ENCODE measurements around the gene GIT1.

The GIT1 gene

DNA sequence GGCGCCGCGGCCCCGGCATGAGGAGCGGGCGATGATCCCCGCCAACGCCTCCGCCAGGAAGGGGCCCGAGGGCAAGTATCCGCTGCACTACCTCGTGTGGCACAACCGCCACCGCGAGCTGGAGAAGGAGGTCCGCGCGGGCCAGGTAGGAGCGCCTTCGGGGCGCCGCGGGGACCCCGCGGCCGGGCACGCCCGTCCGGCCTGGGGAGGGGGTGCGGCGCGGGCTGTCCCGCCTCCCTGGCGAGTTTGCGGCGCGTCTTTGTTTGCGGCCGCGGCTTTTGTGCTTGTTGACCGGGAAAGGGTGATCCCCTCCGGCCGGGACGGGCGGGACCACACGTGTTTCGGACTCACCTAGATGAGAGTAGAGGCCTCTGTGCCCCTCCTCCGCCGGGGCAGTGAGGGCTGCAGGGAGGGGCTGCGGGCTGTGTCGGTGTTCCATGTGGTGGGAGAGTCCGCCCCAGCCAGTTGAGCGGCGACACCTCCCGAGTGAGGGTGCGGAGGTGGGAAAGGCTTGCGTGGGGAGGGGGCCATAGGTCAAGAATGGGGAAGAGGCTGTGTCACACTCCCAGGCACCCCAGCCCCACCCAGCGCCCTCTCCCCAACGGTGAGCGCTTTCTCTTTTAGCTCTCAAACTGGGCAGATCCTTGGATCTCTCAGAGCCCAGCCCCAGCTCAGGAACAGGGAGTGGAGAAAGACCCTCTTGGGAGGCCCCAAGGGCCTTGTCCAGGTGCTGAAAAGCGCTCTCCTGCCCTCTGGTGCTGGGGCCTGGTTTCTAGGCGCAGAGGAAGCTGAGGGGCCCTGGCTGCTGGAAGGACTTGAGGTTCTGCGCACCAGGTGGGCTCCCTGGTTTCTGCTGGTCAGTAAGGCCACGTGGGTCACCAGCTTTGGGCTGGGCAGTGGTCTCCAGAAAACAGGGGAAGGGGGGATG is 4.4 kb upstream of the GIT1 start:
- DNase-seq (ENCODE audit: low read depth, low spot score), result no peak

DNA sequence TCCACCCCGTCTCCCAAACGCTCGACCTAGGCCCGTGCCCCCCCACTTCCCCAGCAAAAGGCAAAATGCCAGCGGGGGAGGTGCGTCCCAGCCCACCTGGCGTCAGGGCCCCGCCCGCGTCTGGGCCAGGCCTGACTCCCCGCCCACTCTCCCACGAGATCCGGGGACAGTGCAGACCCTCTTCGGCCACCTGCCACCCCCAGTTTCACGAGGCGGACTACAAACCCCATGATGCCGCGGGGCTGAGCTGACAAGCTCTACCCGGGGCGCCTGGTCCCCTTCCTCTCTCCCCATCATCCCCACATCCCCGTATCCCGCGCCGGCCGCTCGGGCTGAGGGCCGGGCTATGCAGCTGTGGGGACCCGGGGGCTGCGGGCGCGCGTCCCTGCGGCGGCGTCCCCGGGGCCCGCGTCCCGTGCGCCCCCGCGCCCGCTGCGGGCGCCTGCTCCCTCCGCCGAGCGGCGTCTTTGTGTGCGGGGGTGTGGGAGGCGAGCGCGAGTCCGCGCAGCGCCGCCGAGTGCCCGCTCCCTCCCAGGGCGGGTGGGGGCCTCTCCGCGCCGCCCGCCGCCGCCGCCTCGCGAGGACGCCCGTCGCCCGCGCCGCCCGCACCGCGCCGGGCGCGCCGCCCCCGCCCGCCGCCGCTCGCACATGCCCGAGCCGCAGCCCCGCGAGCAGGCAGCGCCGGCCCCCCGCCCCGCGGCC is 3.6 kb upstream of the GIT1 start, which contains the start of gene ANKRD13B:
ANKRD13B (plus strand) TSS at position 283 of the 702 bp plus-strand sequence. CDS start 490 bp downstream, outside the sequence.
- DNase-seq (ENCODE audit: low read depth, low spot score), result no peak

- no peak for DNase-seq (ENCODE audit: low read depth, low spot score)
These were observed 2.5 kb upstream of the GIT1 start for GRCh38 chr17:29591737-29592608.

DNA sequence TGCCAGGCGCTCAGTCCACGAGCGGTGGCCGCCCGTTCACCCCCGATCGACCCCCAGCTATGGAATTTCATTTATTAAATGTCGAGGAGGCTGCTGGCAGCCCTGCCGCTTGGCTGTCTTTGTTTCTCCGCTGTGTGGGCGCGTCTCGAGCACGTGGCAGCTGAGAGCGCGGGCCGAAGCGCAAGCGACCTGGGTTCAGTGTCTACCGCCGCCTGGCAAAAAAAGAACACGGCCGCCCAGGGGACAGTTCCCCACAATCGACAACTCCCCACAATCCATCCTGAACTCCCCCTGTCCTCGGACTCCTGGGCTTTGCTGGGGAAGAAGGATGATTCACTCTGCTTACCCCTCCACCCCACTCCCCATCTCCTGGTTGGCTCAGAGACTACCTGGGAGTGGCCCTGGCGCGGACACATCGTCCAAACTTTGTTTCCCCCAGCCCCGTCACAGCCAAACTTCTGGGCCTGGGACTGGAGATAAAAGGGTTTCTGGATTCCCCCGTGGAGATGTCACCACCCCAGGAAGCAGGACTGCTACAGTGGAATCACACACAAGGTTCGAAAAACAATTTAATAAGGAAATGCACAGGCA is 1.8 kb upstream of the GIT1 start:
- DNase-seq (ENCODE audit: low read depth, low spot score), result no peak

- DNase-seq (ENCODE audit: low read depth, low spot score), result no peak
These were observed 1.1 kb upstream of the GIT1 start for GRCh38 chr17:29590411-29591145.

GRCh38 chr17:29588562-29589411 is 661 bp downstream of the GIT1 start:
- DNase-seq (ENCODE audit: low read depth, low spot score), result no peak

DNA sequence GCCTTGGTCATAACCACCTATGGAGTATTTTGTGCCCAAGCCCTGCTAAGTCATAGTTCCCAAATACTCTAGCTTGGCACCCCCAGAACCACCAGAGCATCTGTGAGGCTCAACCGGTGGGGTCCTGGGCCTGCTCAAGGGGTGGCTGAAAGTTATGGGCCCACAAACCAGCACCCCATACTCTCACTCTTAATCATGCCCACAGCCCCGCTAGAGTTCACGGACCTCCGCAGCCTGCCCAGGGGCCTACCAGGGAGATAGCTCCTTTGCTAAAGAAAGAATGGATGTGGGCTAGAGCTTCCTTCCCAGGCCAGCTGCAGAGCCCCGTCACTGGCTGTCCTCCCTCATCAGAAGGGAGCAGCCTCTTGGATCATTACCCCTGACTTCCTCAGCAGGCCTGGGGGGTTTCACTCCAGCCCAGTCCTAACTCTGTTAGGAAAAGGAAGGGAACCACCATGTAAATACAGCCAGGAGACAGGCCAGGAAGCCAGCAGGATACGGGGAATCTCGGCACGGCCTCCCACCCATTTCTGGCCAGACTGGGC is 1.4 kb downstream of the GIT1 start:
- DNase-seq (ENCODE audit: low read depth, low spot score), result no peak

DNA sequence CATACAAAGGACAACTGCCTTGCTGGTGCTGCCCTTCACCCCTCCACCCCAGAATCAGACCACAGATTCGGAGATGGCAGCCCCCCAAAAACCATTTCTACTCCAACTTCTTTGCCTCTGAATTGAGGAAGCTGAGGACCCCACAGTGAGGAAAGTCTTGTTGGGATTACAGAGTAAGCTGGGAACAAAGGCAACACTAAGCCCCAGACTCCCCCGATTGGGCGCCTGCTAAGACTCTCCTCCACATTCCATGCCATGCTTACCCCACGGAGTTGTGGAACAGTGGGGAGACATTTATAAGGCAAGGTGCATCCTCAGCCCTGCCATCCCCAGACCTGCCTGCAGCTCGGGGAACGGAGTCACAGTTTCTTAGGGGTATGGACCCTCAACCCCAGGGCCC is 1.9 kb downstream of the GIT1 start:
- no peak for DNase-seq (ENCODE audit: low read depth, low spot score)

DNA sequence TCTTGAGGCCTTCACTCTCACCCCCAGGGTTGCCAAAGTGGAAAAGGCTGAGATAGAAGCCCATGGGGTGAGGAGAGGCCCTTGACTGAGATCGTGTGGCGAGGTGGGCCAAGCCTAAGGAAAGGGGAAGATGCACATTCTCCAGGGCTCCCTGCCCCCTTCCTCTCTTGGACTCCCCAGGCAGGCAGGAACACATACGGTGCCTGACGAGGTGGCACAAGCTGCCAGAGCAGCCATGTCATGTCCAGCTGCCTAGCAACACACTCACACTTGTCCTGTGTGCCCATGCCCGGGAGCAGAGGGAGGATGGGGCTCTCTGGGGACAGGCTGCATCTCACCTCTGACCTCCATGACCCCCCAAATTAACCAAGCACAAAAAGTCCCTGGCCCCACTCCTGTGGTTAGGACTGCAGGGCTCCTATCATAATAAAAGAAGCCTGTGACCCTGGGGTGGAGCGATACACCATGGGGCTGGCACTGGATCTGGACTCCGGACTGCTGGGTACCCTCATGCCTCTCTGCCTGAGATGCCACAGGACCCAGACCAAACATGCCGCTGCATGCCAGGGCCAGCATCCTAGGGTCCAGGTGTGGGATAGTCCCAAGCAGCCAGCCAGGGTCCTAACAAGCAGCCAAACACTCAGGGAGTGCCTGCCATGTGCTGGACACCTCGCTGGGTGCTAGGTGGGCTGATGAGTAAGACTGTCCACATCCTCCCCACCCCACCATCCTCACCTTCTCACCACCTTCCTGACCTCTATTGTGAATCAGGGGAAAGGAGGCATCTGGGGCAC is 2.6 kb downstream of the GIT1 start:
- DNase-seq (ENCODE audit: low read depth, low spot score), result no peak

DNA sequence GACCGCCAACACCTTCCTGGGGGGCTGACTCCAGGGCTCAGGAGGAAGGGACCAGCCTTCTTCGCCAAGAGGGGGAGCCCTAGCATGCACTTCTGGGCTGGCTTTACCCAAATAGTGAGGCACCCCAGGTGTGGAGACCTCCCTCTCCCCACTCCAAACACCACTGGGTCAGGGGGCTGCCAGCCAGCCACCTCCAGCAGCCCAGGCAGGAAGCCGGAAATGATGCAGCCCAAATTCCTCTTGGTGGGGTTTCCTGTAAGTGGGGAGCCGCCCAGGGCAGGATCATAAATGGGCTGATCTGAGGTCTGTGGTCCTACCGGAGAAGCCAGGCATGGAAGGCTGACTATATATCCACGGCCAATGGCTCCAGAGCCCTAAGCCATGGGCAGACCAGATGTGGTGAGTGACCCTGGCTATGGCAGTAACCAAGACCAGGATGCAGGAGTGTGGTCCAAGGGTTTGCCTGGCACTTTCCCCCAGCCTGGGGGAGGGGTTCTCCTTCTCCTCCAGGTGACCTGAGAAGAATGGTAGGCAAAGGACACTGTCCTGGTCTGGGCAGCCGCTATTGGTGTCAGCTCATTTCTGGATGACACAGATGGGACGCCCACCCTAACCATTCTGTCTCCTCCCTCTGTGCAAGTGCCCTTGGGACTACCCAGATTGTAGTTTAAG is 4.2 kb downstream of the GIT1 start:
- no peak for DNase-seq (ENCODE audit: low read depth, low spot score)

GRCh38 chr17:29584452-29585079 is 4.9 kb downstream of the GIT1 start:
- DNase-seq (ENCODE audit: low read depth, low spot score), result no peak

GRCh38 chr17:29583324-29584248 is 5.9 kb downstream of the GIT1 start:
- no peak for DNase-seq (ENCODE audit: low read depth, low spot score)

DNA sequence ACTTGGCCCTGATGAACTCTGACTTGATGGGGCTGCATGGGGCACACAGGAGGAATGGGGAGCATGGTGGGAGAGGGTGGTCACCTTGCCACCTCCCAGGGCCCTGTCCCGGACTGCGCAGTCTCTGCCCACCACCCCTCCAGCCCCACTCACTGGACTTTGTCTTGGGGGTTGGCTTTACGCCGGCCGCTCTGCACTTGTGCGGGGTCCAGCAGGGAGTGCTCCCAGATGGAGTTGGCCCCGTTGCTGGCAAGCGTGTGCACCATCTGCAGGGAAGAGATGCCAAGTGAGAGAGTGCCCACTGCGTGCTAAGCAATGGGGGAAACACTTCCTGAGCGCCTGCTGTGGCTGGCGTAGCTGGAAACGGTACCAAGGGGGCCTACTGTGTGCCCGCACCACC is 6.7 kb downstream of the GIT1 start:
- DNase-seq (ENCODE audit: low read depth, low spot score), result no peak

DNA sequence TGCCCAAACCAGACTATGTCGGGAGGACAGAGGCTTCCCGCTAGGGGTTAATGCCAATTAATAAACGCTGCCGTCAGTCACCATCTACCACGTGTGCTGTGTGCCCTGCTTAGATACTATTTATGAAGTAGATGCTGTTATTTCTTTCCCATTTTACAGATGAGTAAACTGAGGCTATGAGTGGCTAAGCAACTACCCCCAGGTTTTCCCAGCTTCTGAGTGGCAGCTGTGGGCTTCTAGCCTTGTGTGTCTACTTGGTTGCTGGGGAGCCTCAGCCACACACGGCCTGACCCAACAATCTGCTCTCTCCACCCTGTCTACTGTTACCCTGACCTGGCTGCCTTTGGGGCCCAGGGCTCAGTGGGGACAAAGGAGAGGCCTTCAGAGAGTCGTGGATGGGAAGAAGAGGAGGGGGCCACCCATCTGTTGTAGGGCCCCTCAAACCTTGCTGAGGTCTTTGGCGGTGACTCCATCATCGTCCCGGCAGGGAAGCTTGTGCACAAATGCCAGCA is 7.1 kb downstream of the GIT1 start:
- no peak for DNase-seq (ENCODE audit: low read depth, low spot score)

GRCh38 chr17:29581583-29582253 is 7.7 kb downstream of the GIT1 start:
- DNase-seq (ENCODE audit: low read depth, low spot score), result no peak

Data from smooth muscle cell of the brain vasculature (primary cell).